Measurements from ENCODE around the gene C1orf35.

C1orf35 gene

DNA sequence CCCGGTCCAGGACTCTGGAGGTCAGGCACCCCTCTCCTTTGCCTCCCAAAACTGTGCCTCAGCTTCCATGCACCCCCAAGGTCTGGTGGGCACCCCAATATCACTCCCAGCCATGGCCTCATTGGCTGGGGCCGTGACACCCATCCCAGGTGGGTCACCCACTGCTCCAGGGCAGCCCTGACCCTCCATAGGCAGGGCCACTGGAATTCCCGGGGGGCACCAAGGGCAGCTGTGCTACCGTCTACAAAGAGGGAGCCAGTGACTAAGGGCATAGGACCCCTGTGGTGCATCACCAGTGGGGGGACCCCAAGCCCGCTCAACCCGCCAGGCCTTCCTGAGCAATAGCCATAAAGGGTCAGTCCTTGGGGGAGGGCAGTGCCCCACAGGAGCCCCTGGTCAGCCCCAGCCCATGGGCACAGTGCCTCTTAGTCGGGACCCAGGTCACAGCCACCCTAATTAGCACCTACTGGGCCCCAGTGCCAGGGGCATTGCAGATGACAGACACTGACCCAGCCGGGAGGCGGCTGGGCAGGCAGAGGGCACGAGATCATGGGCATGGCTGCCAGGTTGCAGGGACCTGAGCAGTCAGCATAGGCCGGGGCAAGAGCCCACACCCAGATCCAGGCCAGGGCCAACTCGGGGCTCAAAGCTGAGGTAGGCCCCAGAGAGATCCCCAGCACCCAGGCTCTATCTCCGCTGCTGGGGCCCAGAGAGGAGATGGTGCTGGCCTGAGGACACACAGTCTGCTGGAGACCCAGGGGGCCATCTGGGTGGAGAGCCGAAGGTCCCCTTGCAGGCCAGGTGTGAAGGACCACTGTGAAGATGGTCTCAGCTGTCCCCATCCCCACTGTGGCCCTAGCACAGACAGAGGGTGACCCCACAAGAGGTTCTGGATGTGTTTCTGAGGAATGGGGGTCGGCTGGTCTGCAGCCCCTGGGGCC, 39.6 kb downstream of the C1orf35 start:
- DNase-seq (ENCODE audit: low spot score): no peak

DNA sequence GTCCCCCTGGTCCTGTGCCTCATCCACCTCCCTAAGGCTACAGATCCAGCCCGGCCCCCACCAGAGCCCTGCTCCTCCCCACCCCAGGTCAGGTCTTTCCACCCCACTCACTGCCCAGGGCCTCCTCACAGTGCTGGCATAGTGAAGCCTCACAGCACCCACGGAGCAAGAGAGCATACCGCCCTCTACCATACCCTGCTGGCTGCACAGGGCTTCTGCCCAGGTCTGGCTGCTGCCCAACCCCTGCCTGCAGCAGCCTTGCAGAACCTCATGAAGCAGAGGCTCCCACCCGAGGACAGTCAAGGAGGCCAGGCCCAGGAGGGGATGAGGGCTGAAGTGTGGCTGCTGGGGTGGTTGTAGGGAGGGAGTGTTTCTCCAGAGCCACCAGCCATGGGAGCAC, 40.3 kb downstream of the C1orf35 start:
- no peak for DNase-seq (ENCODE audit: low spot score)

DNA sequence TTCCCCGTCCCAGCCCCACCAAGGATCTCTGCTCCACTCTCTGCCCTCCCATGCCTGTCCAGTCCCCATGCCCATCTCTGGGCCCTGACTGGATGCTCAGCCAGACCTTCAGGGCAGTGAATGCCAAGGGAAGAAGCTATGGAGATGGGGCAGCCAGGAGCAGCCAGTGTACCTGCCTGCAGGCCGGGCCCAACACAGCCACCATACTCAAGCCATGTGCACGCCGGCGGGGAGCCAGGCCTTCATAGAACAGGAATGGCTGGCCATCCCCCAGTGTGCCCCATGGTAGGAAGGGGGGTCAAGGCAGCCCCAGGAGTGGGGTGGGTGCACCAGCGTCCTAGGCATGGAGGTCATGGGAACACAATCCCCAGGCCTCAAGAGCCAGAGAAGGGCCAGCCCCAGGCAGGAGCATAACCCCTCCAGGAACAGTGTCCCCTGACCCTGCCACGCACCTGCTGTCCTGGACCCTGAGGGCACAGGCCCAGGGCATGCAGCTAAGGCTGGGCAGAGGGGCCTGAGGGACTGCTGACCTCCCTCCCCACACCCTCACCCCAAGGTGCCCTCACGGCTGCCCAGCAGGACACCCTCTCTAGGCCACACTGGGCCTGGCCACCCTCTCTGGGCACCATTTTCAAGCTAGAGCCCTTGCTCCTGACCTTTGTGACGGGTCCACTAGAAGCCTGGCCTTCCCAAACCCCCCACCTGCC, 40.9 kb downstream of the C1orf35 start:
- no peak for DNase-seq (ENCODE audit: low spot score)

DNA sequence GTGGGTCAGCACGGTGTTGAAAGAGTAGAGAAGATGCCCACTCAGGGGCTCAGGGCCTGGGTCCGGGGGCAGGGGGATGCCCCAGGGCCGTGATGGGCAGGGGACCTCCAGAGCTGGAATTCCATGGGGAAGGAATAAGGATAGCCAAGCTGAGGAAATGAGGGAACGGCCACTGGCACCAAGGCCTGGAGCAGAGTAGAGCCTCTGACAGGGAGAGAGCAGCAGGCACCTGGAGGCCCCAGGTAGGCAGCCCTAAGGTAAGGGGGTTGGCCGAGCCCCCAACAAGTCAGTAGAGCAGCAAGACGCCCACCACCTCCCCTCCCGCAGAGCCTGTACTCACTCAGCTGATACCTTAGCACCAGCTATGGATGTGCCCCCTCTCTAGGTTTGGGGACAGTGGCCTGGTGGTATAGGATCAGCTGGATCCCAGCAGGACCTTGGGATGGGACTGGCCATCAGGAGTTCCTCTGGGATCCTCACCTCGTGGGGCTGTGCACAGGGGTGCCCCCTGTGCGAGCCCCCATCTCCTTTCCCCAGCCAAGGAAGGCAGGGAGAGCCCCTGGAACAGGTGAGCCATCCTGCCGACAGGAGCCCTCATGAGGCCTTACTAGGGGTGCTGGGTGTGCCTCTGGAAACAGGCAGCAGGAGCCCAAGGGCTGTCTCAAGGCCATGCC, 41.6 kb downstream of the C1orf35 start:
- no peak for DNase-seq (ENCODE audit: low spot score)

DNA sequence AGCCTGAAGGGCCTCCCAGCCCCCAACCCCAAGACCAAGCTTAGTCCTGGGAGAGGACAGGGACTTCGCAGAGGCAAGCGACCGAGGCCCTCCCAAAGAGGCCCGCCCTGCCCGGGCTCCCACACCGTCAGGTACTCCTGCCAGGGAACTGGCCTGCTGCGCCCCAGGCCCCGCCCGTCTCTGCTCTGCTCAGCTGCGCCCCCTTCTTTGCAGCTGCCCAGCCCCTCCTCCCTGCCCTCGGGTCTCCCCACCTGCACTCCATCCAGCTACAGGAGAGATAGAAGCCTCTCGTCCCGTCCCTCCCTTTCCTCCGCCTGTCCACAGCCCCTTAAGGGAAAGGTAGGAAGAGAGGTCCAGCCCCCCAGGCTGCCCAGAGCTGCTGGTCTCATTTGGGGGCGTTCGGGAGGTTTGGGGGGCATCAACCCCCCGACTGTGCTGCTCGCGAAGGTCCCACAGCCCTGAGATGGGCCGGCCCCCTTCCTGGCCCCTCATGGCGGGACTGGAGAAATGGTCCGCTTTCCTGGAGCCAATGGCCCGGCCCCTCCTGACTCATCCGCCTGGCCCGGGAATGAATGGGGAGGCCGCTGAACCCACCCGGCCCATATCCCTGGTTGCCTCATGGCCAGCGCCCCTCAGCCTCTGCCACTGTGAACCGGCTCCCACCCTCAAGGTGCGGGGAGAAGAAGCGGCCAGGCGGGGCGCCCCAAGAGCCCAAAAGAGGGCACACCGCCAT, 42.5 kb downstream of the C1orf35 start:
- DNase-seq (ENCODE audit: low spot score): no peak

DNA sequence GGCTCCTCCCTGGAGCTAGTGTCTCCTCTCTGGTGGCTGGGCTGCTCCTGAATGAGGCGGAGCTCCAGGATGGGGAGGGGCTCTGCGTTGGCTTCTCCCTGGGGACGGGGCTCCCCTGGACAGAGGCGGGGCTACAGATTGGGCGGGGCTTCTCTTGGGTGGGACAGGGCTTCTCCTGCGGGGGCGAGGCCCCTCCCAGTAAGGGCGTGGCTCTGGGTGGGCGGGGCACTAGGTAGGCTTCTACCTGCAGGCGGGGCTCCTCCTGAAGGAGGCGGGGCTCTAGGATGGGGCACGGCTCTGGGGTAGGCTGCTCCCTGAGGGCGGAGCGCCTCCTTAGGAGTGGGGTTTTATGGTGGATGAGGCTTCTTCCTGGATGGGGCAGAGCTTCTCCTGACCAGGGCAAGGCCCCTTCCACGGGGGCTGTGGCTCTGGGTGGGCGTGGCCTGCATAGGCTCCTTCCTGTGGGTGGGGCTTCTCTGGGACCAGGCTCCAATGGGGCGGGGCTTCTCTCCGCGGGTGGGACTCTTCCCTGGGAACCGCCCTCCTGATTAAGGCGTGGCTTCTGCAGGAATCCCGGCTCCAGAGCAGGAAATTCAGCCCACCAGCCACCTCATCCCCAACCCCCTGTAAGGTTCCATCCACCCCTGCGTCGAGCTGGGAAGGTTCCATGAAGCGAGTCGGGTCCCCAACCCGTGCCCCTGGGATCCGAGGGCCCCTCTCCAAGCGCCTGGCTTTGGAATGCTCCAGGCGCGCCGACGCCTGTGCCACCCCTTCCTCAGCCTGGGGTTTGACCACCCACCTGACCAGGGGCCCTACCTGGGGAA, 43.3 kb downstream of the C1orf35 start:
- peak; percentile 67 for DNase-seq (ENCODE audit: low spot score)

DNA sequence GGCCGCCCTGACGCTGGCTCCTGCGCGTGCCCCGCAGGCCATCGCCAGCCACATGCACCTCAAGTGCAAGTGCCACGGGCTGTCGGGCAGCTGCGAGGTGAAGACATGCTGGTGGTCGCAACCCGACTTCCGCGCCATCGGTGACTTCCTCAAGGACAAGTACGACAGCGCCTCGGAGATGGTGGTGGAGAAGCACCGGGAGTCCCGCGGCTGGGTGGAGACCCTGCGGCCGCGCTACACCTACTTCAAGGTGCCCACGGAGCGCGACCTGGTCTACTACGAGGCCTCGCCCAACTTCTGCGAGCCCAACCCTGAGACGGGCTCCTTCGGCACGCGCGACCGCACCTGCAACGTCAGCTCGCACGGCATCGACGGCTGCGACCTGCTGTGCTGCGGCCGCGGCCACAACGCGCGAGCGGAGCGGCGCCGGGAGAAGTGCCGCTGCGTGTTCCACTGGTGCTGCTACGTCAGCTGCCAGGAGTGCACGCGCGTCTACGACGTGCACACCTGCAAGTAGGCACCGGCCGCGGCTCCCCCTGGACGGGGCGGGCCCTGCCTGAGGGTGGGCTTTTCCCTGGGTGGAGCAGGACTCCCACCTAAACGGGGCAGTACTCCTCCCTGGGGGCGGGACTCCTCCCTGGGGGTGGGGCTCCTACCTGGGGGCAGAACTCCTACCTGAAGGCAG, 44.0 kb downstream of the C1orf35 start:
- DNase-seq (ENCODE audit: low spot score): no peak

DNA sequence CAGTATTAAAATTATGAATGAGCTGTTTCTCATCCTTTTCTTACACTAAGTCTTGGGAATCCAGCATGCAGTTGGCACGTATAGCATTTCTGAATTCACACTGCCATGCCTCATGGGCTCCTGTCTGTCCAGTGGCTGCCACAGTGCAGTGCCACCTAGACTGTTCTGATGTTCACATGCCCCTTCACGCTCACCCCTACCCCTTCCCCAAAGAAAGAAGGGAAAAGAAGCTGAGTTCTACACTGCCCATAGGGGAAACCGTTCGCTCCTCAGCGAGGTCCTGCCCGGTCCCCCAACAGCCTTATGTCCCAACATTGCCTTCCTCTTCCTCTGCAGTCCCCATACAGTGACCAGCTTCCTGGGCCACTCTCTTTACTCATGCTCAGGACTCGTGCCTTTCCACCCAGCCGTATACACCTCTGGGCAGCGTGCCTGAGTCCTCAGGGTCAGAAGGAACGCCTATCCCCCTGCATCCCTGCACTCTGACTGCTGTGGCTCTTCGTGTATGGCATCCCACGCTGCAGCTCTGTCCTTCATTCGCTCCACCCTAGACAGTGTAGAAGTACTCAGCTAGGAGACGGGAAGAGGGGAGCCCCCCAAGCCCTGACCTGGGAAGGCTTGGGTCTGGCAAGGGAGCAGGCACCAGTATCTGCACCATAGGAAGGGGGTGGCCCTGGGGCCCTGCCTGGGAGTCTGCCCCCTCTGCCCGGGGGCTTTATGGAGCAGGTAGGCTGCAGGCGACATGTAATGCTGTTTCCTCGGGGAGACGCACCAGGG, 44.8 kb downstream of the C1orf35 start:
- DNase-seq (ENCODE audit: low spot score): no peak

All from hematopoietic multipotent progenitor cell treated with erythropoietin and hydrocortisone succinate and interleukin-3 and kit ligand, for 17 days (in vitro differentiated cells).